ENCODE results near the gene TSEN2.

The TSEN2 gene

GRCh38 chr3:12557473-12558100 lies 73.3 kb downstream of the TSEN2 start:
- DNase-seq = no peak

DNA sequence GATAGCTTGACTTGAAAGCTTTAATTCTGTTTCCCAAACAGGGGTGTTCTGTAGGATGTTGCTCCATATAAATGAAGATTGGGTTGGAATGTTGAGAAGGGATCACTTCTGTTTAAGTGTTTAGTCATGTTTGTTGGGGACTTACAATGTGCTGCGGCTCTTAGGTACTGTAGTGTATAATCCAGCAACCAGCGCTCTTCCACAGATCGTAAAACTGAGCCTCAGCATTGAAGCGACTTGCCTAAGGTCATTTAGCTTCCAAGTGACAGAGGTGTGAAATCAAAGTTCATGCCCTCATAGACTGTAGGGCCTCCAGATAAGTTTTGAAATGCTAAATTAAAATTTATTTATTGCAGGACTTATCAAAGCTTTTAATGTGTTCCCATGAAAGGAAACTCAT lies 74.4 kb downstream of the TSEN2 start:
- no peak for DNase-seq

GRCh38 chr3:12559520-12559919 lies 75.2 kb downstream of the TSEN2 start:
- no peak for DNase-seq

- no peak for DNase-seq
These were observed 76.4 kb downstream of the TSEN2 start for GRCh38 chr3:12560505-12561190.

GRCh38 chr3:12561397-12561796 lies 77.1 kb downstream of the TSEN2 start:
- no peak for DNase-seq

DNA sequence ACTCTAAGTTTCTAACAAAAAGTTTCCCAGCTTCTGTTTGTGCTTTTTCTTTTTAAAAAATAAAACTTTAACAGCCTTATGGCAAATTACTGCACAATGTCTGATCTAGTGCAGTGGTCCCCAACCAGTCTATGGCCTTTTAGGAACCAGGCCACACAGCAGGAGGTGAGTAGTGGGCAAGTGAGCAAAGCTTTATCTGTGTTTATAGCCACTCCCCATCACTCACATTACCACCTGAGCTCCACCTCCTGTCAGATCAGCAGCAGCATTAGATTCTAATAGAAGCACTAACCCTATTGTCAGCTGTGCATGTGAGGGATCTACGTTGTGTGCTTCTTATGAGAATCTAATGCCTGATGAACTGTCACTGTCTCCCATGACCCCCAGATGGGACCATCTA lies 78.2 kb downstream of the TSEN2 start:
- no peak for DNase-seq

DNA sequence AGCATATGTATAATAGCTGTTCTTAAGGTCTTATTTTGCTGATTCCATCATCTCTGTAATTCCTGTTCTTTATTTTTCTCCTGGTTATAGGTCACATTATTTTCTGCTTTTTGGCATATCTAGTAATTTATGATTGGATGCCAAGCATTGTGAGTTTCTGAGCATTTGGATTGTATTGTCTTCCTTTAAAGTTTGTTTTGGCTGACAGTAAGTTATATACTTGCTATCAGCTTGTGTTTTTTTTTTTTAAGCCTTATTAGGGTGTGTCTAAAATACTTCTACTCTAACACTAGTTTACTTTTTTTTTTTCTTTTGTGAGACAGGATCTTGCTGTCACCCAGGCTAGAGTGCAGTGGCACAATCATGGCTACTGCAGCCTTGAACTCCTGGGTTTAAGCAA lies 82.7 kb downstream of the TSEN2 start:
- no peak for DNase-seq

- DNase-seq = no peak
These were observed 84.5 kb downstream of the TSEN2 start for GRCh38 chr3:12568747-12569146.

GRCh38 chr3:12569836-12570235 lies 85.6 kb downstream of the TSEN2 start:
- DNase-seq = no peak

GRCh38 chr3:12571986-12572385 lies 87.7 kb downstream of the TSEN2 start:
- DNase-seq = no peak

DNA sequence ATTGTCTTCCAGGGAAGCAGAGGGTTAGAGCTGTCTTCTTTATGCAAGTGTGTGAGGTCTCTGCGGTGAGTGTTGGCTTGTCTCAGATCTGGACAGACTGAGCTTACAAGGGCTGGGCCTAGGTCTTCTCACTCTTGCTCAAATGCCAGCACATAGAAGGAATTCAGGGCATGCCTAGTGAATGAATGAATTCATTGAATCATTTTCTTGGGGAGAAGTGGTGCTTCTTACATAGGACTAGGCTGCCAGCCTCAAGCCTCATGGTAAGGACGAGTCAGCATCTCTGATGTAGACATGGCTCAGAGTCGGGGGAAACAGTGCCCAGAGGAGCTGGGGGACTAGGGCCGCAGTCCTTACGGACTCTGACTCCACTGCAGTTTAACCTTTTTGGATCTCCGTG lies 89.9 kb downstream of the TSEN2 start:
- DNase-seq = no peak

GRCh38 chr3:12574661-12575060 lies 90.4 kb downstream of the TSEN2 start:
- DNase-seq = no peak

GRCh38 chr3:12577379-12577778 lies 93.1 kb downstream of the TSEN2 start:
- no peak for DNase-seq

DNA sequence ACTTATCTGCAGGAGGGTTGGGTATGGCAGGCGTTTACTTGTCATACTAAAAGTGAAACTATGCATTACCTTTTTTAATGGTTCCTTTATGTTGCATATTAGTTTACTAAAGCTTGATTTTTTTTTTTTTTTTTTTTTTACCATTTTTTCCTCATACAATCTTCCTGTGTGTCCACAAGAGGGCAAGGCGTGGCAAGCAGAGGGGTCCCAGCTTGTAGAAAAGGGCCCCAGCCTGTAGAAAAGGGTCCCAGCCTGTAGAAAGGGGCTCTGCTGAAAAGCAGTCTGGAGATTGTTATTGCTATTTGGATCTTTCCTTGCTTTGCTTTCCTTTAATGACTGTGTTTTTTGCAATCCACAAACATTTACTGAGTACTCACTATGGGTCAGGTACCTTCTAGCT lies 94.5 kb downstream of the TSEN2 start:
- no peak for DNase-seq

GRCh38 chr3:12579456-12579855 lies 95.2 kb downstream of the TSEN2 start:
- DNase-seq = no peak

GRCh38 chr3:12579905-12580304 lies 95.6 kb downstream of the TSEN2 start:
- DNase-seq = no peak

GRCh38 chr3:12582730-12583129 lies 98.5 kb downstream of the TSEN2 start:
- DNase-seq = no peak
